Measurements from ENCODE around the gene RELL1. TPM values are rescaled to one million over a fixed set of nuclear protein-coding genes. Genes with fewer than 3 reads are reported as not detected.
A peak's percentile ranks its signal among the peaks of the same experiment; 100 is the strongest.

The RELL1 gene
- total and polyA plus RNA-seq, 10 of the 15 experiments (the other 5 are each of a cell fraction or from before 2014, with no cell fraction given) = 0.20 to 10.9 (median 3.9) TPM

DNA sequence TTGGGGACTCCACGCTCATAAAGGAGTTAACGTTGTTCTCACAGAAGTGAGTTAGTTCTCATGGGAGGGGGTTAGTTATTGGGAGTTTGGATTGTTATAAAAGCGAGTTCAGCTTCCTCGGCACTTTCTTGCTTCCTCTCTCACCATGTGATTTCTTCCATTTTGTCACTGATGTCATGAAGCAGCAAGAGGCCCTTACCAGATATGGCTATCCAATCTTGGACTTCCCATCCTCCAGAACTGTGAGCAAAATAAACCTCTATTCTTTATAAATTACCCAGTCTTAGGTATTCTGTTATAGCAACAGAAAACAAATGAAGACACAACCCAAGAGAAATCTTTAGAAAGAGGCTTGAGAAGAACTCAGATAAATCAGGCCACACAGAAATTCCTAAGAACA is 29.5 kb downstream of the RELL1 start (continued):
- TF ChIP-seq, protein P1, sequence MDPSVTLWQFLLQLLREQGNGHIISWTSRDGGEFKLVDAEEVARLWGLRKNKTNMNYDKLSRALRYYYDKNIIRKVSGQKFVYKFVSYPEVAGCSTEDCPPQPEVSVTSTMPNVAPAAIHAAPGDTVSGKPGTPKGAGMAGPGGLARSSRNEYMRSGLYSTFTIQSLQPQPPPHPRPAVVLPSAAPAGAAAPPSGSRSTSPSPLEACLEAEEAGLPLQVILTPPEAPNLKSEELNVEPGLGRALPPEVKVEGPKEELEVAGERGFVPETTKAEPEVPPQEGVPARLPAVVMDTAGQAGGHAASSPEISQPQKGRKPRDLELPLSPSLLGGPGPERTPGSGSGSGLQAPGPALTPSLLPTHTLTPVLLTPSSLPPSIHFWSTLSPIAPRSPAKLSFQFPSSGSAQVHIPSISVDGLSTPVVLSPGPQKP (IDR thresholded peaks at IDR 0.05; ENCODE audit: low read depth, low read length) = no peak

DNA sequence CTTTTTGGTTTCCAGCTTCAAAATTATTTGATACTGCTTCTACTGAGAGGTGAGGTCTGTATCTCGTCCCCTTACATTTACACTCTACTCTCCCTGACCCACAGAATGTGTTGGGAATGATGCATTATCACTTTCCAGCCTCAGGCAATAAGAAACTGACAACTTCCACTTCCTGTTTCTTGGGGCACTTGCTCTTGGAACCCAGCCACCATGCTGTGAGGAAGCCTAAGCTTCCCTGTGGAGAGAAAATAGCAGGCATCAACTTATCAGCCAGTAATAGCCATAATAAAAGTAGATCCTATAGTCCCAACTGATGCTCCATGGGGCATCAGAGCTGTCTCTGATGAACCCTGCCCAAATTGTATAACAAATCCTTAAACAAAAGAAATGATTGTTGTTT is 32.6 kb downstream of the RELL1 start:
- H3K4me3 ChIP-seq = no peak overlapping the region
- intact Hi-C loops (cut with micrococcal nuclease; ENCODE audit: unreplicated experiment) = no loop called here
- ChIA-PET SMC1A (ENCODE audit: uncharacterized antibody, unreplicated experiment) (interaction anchor here (0.6 to 2.0 kb wide), 6 partner anchors 12 to 1232 kb away, joined by 3 to 5 read pairs (median 3); no protein-coding TSS in a partner anchor), POLR2A (interaction anchor here (0.8 to 1.0 kb wide), 3 partner anchors 8 to 62 kb away, joined by 3 to 5 read pairs (median 3); no protein-coding TSS in a partner anchor), RAD21 (ENCODE audit: unreplicated experiment) (interaction anchor here (0.6 kb wide), 1 partner anchor 52 kb away, joined by 4 read pairs; no protein-coding TSS in a partner anchor), CTCF (interaction anchor here (0.8 to 3.0 kb wide), 3 partner anchors 13 to 200 kb away, joined by 3 to 9 read pairs (median 4); a partner anchor contains a TSS)
- peaks cover 14% of the 10 kb centered on the region for H3K9me3 ChIP-seq (replicated peaks; ENCODE audit: control insufficient read depth, insufficient read depth, low read length)
- H3K79me2 ChIP-seq (ENCODE audit: control insufficient read depth, insufficient read depth, low read length) = no peaks in the 10 kb centered on the region; the same call in 1 of the 2 replicates
- no peak overlapping the region for H2AFZ ChIP-seq (ENCODE audit: control insufficient read depth, low read depth, low read length)
- DNase-seq (ENCODE audit: low read depth, low spot score) = no peak
- no TSS peak for BruUV-seq (replicated peaks)
- no peaks in the 10 kb centered on the region for H4K20me1 ChIP-seq (ENCODE audit: control insufficient read depth, insufficient read depth)
- H3K9ac ChIP-seq (ENCODE audit: control insufficient read depth, insufficient read depth, low read length) = no peak overlapping the region
- in situ Hi-C loops (cut with MboI) = no loop called here
- no peak overlapping the region for H3K27ac ChIP-seq (ENCODE audit: control insufficient read depth, insufficient read depth)
- WGBS (ENCODE audit: insufficient coverage, insufficient replicate concordance, low lambda C conversion rate, missing lambda C conversion rate) = 0% methylated on average over 1 of the region's 1 CpG
- H3K36me3 ChIP-seq (ENCODE audit: control insufficient read depth in 2 of 2, insufficient read depth in 2 of 2, low read length in 1 of 2) = no peaks in the 10 kb centered on the region; a peak in 1 of 4 replicates
- H3K4me2 ChIP-seq (ENCODE audit: control insufficient read depth, insufficient read depth) = no peak overlapping the region
- no peaks in the 10 kb centered on the region for H3K27me3 ChIP-seq (replicated peaks in 1 of 2; ENCODE audit: control insufficient read depth in 2 of 2, insufficient read depth in 2 of 2, low read length in 1 of 2)
- FAIRE-seq = no peak
- peaks cover 8% of the 10 kb centered on the region; the same call in 1 of the 2 replicates for H3K4me1 ChIP-seq (ENCODE audit: control insufficient read depth, insufficient read depth, low read length)
- no peak for ATAC-seq
- TF ChIP-seq EED (IDR thresholded peaks at IDR 0.05; ENCODE audit: low read depth) (0 out of 2 replicates have a peak, but pooled peaks have one; percentile 23), CREB1 (IDR thresholded peaks at IDR 0.05; ENCODE audit: low read depth) (no peak), RBBP5 (conservative IDR thresholded peaks at IDR 0.05) (no peak), SPI1 (IDR thresholded peaks at IDR 0.05; ENCODE audit: borderline replicate concordance, insufficient read depth, low read depth, low read length) (peak; percentile 87), HDGF (IDR thresholded peaks at IDR 0.05) (no peak), SMARCA5 (IDR thresholded peaks at IDR 0.05) (no peak), CHD1 (IDR thresholded peaks at IDR 0.05; ENCODE audit: low read depth, low read length) (no peak), RAD21 (IDR thresholded peaks at IDR 0.05; ENCODE audit: insufficient read depth, low read depth, low read length) (no peak)
- TF ChIP-seq, protein P2, sequence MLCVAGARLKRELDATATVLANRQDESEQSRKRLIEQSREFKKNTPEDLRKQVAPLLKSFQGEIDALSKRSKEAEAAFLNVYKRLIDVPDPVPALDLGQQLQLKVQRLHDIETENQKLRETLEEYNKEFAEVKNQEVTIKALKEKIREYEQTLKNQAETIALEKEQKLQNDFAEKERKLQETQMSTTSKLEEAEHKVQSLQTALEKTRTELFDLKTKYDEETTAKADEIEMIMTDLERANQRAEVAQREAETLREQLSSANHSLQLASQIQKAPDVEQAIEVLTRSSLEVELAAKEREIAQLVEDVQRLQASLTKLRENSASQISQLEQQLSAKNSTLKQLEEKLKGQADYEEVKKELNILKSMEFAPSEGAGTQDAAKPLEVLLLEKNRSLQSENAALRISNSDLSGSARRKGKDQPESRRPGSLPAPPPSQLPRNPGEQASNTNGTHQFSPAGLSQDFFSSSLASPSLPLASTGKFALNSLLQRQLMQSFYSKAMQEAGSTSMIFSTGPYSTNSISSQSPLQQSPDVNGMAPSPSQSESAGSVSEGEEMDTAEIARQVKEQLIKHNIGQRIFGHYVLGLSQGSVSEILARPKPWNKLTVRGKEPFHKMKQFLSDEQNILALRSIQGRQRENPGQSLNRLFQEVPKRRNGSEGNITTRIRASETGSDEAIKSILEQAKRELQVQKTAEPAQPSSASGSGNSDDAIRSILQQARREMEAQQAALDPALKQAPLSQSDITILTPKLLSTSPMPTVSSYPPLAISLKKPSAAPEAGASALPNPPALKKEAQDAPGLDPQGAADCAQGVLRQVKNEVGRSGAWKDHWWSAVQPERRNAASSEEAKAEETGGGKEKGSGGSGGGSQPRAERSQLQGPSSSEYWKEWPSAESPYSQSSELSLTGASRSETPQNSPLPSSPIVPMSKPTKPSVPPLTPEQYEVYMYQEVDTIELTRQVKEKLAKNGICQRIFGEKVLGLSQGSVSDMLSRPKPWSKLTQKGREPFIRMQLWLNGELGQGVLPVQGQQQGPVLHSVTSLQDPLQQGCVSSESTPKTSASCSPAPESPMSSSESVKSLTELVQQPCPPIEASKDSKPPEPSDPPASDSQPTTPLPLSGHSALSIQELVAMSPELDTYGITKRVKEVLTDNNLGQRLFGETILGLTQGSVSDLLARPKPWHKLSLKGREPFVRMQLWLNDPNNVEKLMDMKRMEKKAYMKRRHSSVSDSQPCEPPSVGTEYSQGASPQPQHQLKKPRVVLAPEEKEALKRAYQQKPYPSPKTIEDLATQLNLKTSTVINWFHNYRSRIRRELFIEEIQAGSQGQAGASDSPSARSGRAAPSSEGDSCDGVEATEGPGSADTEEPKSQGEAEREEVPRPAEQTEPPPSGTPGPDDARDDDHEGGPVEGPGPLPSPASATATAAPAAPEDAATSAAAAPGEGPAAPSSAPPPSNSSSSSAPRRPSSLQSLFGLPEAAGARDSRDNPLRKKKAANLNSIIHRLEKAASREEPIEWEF (IDR thresholded peaks at IDR 0.05; ENCODE audit: insufficient replicate concordance, low read depth, low read length) = no peak
- TF ChIP-seq, protein P3, sequence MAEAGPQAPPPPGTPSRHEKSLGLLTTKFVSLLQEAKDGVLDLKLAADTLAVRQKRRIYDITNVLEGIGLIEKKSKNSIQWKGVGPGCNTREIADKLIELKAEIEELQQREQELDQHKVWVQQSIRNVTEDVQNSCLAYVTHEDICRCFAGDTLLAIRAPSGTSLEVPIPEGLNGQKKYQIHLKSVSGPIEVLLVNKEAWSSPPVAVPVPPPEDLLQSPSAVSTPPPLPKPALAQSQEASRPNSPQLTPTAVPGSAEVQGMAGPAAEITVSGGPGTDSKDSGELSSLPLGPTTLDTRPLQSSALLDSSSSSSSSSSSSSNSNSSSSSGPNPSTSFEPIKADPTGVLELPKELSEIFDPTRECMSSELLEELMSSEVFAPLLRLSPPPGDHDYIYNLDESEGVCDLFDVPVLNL (IDR thresholded peaks at IDR 0.05; ENCODE audit: low read depth, low read length) = no peak
- TF ChIP-seq, protein P4, sequence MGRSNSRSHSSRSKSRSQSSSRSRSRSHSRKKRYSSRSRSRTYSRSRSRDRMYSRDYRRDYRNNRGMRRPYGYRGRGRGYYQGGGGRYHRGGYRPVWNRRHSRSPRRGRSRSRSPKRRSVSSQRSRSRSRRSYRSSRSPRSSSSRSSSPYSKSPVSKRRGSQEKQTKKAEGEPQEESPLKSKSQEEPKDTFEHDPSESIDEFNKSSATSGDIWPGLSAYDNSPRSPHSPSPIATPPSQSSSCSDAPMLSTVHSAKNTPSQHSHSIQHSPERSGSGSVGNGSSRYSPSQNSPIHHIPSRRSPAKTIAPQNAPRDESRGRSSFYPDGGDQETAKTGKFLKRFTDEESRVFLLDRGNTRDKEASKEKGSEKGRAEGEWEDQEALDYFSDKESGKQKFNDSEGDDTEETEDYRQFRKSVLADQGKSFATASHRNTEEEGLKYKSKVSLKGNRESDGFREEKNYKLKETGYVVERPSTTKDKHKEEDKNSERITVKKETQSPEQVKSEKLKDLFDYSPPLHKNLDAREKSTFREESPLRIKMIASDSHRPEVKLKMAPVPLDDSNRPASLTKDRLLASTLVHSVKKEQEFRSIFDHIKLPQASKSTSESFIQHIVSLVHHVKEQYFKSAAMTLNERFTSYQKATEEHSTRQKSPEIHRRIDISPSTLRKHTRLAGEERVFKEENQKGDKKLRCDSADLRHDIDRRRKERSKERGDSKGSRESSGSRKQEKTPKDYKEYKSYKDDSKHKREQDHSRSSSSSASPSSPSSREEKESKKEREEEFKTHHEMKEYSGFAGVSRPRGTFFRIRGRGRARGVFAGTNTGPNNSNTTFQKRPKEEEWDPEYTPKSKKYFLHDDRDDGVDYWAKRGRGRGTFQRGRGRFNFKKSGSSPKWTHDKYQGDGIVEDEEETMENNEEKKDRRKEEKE (IDR thresholded peaks at IDR 0.05) = no peak
